GM18519 (cell line): ENCODE measurements around the gene ABCG4.
"Not testable (repeated sequence)": the region's sequence is repeated elsewhere in the genome, so short reads cannot be mapped to it uniquely, and the experiment has no call there.

Experiments
- ATAC-seq: cut with Tn5 transposase; IDR thresholded peaks from one replicate; pipeline ENCODE4 v1.9.1; 2021; ENCODE audit warnings: mild to moderate bottlenecking, moderate library complexity; ENCODE audit not compliant: unreplicated experiment, low FRiP score

The ABCG4 gene

DNA sequence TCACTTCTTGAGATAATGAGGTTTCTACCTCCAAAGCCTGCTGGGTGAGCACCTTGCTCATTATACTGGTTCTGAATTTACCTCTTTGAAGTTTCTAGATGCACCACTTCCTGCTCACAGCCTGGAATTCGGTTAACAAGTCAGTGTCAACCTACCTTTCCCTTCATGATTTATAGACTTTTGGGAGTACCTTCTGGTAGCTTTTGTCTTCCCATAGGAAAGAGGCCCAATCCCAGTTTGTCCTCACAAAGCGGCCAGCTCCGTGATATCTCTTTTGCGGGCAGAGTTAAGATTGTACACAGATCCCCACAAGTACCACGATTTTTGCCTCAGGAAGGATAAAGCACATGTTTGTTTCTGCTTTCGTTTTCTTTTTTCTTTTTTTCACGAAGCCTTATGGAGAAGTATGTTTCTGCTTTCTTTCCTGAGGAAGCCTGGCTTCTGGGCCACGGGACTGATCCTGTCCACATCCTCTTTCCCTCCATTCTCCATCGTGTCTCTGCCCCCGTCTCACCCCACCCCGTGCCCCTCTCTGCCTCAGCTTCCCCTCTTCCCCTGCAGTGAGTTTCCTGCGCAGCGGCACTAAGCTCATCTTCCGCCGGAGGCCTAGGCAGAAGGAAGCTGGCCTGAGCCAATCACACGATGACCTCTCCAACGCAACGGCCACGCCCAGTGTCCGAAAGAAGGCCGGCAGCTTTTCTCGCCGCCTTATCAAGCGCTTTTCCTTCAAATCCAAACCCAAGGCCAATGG lies 33.2 kb upstream of the ABCG4 start:
- ATAC-seq, result no peak

DNA sequence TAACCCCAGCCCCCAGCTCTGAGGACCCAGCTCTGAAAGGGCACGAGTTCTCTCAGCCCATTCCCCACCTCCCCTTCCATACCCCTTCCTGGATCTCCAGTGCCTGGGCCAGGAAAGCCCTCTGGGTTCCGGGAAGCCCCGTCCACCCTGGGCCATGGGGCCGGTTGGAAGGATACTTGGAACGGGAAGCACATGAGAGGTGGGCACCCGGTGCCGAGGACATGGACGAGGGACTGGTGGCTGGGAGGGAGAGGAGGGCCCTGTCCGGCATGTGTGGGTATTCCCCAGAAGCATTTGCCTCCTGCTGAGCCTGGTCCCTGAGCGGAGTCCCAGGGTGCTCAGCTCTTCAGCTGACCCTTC lies 32.6 kb upstream of the ABCG4 start:
- ATAC-seq, result no peak

DNA sequence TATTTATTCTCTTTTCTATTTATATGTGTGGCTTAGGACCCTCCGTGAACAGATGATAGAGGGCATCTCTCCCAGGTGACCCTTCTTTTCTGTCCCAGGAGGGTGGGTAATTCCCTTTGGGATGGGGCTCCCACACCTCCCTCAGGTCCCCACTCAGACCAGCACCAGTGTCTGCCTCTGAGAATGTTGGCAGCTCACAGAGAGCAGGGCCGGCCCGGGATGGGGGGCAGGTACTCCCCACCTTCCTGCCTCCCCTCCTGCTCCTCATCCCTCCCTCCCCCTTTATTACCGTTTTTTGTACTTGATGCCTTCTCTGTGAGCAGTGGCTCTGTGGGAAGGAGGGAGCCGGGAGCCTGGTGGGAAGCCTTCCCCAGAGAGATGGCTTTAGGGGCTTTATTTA lies 32.3 kb upstream of the ABCG4 start:
- ATAC-seq, result no peak

DNA sequence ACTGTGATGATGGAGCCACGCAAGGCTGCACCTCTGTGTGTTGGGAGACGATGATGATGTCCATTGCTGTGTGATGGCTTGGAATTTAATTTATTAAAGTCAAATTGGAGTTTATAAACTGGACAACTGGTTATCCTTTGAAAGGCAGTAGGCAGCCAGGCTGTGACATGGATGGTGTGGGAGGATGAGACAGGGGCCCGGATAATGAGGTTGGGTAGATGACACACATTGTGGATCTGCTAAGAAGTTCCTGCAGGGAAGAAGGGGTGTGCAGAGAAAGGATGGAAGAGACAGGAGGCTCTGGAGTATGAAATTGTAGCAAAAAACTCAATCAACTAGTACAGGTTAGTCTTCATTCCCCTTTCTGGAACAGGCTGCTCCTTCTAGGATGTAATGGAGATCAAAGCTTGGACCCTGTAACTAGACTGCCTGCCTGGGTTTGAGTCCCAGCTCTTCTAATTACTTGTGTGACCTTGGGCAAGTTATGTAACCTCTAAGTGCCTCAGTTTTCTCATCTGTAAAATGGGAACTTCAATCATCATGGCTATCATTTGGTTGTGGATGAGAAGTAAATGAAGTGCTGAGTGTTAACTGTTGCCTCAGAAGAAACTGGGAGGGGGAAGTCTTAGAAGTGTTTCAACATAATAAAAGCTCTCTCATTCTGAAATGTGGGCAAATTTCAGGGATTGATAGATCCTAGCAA lies 31.7 kb upstream of the ABCG4 start:
- no peak for ATAC-seq

DNA sequence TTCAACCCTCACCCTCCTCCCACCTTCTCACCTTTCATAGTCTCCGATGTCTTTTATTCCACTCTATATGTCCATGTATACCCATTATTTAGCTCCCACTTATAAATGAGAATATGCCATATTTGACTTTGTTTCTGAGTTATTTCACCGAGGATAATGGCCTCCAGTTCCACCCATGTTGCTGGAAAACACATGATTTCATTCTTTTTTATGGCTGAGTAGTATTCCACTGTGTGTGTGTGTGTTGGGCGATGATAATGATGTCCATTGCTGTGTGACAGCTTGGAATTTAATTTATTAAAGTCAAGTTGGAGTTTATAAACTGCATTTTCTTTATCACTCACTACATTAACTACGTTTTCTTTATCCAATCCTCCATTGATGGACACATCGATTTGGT lies 30.6 kb upstream of the ABCG4 start:
- ATAC-seq, result no peak

DNA sequence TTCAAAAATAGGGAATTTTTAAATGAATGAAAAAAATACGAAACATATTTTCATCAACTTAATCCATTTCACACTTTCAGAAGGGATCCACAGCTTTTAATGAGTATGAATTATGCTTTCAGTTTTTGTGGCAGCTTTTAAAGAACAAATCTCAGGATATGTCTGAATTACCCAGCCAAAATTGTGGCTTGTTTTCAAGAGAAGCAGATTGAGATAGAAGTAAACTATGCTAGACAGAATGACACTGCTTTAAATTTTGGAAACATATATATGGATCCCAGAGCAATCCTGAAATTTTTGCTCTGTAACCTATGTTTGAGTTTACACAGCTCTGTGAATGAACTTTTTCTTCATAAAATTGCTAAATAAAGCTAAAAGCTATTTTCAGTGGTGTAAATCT lies 29.9 kb upstream of the ABCG4 start:
- ATAC-seq, result no peak

DNA sequence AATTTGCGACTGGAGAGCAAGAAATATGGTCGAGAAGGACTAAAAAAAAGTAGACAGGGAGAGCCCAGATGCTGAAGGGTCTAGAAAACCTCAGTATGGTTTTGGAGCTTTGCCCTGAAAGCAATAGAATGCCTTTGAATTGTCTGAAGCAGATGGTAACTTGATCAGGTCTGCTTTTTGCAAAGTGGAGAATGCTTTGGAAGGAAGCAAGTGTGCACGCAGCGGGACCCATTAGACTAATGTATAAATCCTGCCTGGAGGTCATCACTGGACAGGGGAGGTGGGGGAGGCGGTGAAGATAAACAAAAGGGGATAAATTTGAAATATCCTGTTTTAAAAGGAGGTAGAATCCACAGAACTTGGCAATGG lies 28.2 kb upstream of the ABCG4 start:
- ATAC-seq, result no peak

DNA sequence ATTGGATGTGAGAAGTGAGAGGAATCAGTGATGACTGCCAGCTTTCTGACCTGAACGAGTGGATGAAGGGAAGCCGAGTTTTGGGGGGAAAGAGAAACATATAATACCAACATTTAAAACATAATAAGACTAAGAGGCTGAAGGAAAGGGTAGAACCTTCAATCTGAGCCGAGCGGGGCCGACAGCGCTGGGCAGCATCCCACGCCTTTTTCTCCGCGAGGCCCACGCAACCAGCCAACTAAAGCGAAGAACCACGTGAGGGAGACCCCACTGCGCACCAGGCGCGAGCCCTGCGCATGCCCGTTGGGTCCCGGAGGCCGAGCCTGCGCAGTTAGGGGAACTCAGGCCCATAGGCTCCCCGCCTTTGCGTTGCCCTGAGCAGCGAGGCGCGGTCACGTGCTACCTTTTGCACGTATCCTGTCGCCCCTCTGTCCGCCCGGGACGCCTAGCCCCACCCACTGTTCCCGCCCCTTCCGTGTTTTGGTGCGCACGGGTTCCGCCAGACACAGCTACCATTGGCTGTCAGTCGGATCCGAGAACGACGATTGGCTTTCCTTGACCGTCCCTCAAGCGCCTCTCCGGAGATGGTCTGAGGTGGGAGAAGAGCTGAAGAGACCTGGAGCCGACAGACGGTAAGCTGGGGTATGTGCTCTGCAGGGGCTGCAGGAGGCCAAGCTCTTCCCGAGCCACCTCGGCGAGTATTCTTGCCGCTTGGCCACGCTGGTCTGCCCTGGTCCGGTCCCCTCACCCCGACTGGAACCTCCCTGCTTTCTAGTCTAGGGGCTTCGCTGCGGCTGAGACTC lies 27.6 kb upstream of the ABCG4 start, which contains the start of gene HINFP:
HINFP (plus strand) TSS at position 573 of the 803 bp plus-strand sequence. CDS start 5,365 bp downstream, outside the sequence.
- peak; percentile 89 for ATAC-seq

DNA sequence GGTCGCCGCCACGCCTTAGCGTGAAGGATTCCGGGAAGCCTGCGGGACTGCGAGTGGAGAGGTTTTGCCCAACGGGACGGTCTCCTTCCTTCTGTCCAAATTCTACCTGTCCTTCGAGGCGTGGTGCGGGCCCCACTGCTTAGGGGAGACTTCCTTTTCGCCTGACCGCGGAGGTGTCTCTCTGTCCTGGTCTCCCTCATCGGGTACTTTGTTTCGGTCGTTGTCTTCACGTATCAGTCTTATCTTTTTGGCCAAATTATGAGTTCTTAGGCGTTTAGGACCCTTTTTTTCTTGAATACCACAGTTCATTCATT lies 27.1 kb upstream of the ABCG4 start:
- no peak for ATAC-seq

DNA sequence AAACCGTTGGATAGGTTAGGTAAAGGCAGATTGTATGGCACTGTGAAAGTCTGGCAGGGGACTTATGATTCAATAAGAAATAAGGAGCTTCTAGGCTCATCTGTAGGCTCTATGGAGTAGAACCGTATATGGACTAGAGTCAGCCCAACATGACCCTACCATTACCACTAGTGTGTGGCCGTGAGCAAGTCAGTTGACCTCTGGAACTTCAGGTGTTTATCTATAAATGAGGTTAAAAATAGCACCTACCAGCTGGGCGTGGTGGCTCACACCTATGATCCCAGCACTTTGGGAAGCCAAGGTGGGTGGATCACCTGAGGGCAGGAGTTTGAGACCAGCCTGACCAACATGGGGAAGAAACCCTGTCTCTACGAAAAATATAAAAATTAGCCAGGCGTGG lies 23.0 kb upstream of the ABCG4 start:
- no peak for ATAC-seq

DNA sequence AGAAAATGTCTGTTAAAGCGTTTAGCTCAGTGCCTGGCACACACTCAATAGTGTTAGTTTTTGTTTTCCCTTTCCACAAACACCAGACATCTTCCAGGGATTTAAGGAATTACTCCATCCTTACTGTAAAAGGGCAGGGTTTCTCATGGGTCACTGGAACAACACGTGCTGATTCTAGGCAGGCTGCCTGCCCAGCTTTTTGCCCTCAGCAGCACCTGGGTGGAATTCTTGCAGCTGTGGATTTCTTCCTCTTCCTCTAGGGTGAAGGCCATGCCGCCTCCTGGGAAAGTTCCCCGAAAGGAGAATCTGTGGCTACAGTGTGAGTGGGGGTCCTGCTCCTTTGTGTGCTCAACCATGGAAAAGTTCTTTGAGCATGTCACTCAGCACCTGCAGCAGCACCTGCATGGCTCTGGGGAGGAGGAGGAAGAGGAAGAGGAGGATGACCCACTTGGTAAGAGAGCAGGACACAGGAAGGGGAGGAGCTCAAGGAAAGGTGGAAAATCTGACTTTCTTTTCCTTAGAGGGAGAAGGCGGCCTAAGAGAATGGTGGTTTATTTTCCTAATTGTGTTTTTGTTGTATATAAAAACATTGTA lies 22.1 kb upstream of the ABCG4 start:
- ATAC-seq, result no peak

DNA sequence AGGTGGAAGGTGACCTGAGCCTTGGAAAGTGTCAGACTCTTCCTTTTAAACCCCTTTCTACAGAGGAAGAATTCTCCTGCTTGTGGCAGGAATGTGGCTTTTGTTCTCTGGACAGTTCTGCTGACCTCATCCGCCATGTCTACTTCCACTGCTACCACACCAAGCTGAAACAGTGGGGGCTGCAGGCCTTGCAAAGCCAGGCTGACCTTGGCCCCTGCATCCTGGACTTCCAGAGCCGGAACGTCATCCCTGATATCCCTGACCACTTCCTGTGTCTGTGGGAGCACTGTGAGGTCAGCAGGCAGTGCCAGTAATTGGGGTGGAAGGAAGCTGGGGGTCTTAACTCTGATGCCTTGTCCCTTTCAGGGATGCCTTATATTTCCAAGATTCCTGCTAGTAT lies 18.2 kb upstream of the ABCG4 start:
- ATAC-seq, result no peak

DNA sequence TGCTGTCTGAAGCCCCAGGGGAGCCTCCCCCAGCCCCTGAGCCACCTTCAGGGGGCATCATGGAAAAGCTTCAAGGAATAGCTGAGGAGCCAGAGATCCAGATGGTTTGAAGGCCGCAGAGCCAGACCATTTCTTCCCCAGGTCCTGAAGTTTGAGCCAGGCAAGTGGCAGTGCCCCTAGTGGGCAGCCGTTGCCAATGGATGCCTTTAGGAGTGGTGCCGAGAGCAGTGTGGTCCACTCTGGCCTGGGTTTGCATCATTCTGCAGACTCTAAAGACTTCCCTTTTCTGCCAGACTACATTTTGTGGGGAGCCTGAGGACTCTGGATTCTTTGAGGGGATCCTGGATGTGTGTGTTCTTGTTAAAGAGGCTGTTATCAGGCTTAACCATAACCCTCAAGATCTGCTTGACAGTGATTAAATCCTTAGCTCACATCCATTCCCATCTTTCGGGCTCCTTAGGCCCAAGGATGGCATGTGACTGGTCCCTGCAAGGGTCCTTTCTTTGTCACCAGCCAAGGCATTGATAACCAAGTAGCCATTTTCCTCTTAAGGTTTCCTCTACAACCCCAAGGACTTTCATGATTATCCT lies 14.4 kb upstream of the ABCG4 start:
- ATAC-seq, result no peak

DNA sequence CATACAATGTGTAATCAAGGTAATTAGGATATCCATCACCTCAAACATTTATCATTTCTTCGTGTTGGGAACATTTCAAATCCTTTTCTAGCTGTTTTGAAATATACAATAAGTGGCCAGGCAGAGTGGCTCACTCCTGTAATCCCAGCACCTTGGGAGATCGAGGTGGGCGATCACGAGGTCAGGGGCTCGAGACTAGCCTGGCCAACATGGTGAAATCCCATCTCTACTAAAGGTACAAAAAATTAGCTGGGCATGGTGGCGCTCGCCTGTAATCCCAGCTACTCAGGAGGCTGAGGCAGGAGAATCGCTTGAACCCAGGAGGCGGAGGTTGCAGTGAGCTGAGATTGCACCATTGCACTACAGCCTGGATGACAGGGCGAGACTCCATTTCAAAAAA lies 9.6 kb upstream of the ABCG4 start:
- not testable (repeated sequence) for ATAC-seq

DNA sequence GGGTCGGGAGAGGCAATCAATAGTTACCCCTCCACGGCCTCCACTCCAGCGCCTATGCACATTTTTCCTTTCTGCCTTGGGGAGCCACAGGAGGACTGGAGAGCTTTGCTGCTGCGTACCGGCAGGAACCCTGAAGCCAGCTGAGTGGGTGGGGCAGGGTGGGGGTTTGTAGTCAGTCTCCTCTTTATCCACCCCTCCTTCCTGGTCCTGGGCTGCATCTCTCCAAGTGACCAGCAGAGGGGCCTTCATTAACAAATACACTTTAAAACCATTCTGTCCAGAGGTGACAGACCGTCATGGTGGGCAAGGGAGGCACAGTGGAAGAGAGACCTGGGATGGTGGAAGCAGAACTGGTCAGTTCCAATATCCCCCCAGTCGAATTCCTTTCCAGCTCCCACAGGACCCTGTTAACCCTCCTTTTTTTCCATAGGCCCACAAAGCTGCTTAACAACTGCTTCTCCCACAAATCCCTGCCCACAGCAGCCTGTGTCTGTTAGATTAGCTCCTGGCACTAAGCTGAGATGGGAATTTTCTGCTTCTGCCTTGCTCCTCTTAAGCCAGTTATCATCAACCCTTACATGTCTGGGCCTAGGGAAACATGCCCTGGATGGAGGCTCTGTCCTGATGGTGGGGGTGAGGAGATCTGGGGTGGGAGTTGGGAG lies 3.9 kb upstream of the ABCG4 start:
- no peak for ATAC-seq

DNA sequence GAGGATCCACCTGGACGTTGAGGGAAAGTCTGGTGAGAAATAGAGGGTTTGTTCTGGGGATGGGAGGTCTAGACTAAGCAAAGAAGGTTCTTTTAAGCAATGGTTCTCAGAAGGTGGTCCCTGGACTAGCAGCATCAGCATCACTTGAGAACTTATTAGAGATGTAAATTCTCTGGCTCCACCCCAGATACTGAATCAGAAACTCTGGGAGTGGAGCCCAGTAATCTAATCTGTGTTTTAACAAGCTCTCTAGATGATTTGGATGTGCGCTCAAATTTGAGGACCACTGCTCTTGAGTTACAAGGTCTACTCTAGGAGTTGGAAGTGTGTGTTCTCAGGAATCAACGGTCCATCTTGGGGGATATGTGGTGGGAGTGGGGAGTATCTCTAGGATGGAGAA lies 3.3 kb upstream of the ABCG4 start:
- no peak for ATAC-seq

DNA sequence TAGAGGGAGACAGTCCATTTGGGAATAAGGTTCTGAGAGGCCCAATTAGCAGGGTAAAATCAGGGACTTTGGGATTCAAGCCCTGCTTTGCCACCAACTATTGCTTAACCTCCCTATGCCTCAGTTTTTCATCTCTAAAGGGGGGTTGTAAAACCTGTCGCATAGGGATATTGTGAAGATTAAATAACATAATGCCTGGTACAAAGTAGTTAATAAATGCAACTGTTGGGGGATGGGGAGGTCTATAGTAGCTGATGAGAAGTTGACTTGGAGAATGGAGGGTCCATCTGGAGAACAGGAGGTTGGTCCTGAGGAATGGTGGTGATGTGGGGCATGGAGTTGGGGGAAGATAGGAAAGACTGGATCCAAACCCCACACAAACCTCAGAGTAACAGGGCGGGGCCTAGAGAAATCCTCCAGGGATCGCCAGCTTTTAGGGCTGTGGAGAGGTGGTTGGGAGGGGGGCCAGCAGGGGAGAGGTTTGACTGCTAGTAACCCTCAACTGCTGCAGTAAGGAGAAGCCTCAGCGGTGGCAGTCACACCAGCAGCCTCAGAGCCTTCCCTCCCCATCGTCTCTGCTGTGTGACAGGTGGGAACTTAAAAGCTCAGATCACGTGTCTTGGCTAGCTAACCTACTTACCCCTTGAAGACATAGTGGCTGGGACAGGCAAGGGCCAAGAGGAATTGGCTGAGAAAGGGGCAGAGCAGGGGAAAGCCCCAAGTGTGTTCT lies 1.1 kb upstream of the ABCG4 start:
- ATAC-seq, result no peak

DNA sequence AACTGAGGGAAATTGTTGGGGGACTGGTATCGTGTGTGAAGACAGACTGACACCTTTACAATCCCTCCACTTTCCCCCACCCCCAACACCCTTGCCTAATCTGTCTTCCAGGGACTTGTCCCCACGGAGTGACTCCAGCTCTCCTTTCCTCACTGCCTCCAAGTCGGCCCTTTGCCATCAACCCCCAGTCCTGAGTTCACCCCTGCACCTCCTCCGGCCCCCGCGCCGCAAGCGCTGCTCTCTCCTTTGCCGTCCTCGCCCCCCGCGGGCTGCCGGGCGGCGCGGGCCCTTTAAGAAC lies 183 bp upstream of the ABCG4 start:
- no peak for ATAC-seq

DNA sequence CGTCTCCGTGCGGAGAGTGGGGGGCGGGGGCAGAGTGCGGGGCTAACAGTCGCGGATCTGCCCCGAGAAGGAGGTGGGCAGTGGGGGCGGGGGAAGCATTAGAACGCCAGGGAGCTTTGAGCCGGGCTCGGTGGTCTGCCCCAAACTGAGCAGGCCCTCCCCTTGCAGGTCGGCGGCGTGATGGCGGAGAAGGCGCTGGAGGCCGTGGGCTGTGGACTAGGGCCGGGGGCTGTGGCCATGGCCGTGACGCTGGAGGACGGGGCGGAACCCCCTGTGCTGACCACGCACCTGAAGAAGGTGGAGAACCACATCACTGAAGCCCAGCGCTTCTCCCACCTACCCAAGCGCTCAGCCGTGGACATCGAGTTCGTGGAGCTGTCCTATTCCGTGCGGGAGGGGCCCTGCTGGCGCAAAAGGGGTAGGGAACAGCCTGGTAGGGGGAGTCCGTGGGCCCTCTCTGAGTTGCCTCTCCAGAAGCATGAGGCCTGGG lies 979 bp downstream of the ABCG4 start:
- ATAC-seq, result no peak

DNA sequence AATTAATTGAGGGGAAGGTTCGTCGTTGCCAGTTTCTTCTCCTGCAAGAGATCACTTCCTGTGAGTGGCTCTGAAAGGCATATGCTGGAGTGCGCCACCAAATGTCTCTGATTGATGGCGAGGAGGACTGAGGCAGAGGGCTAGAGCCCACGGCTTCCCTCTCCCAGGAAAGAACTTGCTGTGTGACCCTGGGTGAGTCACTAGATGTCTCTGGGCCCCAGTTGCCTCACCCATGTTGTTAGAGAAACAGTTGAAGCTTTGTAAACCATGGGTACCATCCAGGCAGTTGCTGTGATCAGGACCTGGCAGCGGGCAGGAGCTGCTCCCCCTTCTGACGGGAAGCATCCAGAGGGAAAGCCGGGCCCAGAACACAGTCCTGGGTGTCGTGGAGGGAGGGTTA lies 3.2 kb downstream of the ABCG4 start:
- ATAC-seq, result no peak
